Right ventricle myocardium inferior (tissue), 1 donor: ENCODE measurements around the gene PARL. TPM values are rescaled to one million over a fixed set of nuclear protein-coding genes. Genes with fewer than 3 reads are reported as not detected.

Experiments used
- microRNA-seq: library from miRNA; unstranded; fragments of <30 nt; microRNA quantifications from one replicate; pipeline ENCODE4 v1.2.0, GENCODE V29; 2020
- total RNA-seq: library from RNA; stranded (reverse); fragmentation: NEBNext Ultra II Directional; extraction: Animal tissue kit (Norgen Biotek cat#: 25700); gene quantifications from one replicate; pipeline ENCODE4 v1.2.1, GENCODE V29; 2021
- donor health status: DM: no; HTN: yes; CAD: no; lungs with severe emphysema.

The PARL gene
- total RNA-seq, 1 donor from 2014 or later = 56.5 TPM

Small RNA genes lying within 50 kb of the gene (microRNA-seq; reads per million reads assigned to microRNA genes)
- gene MIR4448 = not detected

Other genes starting within 250 kb of the PARL start
- gene KLHL24, start 249.3 kb downstream of the PARL start, total RNA-seq = 228 TPM
- gene YEATS2, start 187.1 kb downstream of the PARL start, total RNA-seq = 9.0 TPM
- gene MAP6D1, start 59.3 kb downstream of the PARL start, total RNA-seq = 2.2 TPM
- gene ABCC5, start 133.0 kb upstream of the PARL start, total RNA-seq = 48.2 TPM
- not detected for gene HTR3D, start 146.9 kb upstream of the PARL start, total RNA-seq
- gene HTR3C, start 168.2 kb upstream of the PARL start, total RNA-seq = not detected
- not detected for gene HTR3E, start 212.2 kb upstream of the PARL start, total RNA-seq